Hematopoietic multipotent progenitor cell treated with erythropoietin and hydrocortisone succinate and interleukin-3 and kit ligand, for 6 days (in vitro differentiated cells): ENCODE results near the gene SNORC.

Experiments
- DNase-seq: peaks from one replicate; pipeline ENCODE4 v3.0.0-alpha.2; 2015

SNORC gene

DNA sequence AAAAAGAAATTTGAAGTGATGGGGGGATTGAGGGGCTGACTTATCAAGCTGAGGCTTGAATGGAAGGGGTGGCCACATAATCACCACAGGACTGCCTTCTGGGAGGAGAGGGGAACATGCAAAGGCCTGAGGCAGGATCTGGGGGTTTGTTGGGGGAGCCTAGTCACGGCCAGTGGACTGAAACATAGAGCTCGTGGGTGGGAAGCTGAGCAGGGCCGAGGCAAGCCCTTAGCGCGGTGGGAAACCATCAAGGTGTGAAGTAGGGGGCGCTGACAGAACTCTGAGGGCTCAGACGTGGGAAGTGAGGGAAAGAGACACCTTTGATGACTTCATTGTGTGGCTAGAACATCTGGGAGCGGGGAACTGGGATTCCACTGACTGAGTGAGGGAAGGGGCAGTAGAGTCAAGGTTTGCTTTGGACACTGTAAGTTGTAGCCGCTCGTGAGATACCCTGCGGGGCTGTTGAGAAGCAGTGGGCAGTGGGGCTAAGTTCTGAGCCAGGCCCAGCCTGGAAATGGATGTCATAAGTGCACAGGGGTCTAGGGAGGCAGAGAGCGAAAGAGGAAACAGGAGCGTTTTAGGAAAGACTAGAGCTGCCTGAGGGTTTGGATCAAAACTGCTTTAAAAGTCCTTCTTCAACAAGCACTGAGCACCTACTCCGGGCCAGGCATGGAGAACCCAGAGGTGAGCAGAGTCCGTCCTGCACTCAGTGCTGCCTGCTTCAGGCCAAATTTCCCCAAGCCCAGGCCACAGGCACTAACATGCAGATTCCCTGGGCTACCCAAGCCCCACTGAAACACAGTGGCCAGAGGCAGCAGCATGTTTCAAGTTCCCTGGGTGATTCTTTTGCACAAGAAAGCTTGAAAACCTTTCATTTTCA lies 686 bp upstream of the SNORC start:
- DNase-seq: no peak

DNA sequence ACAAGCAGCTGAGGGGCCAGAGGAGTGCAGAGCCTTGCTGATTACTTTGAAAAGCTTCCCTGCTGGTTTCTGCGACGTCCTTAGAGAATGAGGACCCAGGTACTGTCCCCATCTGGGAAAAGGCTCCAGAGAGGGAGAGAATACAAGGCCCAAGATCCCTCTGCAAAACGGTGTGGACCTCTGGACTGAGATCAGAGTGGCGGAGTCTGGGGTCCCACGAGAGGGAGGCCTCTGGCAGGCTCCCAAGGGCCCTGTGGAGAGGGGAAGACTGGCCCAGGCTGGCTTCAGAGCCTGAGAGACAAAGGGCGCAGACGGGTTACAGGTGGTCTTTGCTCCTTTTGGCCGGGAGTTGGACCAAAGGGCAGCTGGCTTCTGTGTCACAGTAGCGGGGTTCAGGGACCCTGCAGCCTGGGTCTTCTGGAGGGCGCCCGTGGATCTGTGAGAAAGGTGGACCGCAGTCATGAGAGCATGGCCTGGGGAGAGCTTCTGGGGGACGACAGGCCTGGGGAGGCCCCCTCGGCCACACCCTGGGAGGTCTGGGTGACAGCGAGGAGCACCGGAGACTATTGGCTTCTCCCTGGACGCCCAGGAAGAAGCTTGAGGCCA lies 805 bp downstream of the SNORC start:
- no peak for DNase-seq

DNA sequence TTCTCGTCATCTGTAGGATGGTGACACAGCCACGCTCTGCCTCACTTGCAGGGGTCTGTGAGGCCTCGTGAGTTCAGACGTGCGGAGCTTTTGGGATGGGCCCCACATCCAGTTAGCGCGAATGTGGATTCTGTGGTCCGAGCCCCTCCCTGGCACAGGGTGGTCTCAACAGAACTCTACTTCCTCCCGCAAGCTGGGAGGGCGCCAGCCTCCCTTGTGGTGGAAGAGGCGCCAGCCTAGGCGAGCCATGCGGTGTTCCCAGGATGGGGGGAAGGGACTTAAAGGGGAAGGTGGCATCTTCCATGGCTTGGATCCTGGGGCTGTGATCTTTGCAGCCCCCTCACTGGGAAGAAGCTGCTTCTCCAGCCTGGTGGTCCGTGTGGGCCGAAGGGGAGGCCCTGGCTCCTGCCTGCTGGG lies 1.4 kb downstream of the SNORC start:
- no peak for DNase-seq

DNA sequence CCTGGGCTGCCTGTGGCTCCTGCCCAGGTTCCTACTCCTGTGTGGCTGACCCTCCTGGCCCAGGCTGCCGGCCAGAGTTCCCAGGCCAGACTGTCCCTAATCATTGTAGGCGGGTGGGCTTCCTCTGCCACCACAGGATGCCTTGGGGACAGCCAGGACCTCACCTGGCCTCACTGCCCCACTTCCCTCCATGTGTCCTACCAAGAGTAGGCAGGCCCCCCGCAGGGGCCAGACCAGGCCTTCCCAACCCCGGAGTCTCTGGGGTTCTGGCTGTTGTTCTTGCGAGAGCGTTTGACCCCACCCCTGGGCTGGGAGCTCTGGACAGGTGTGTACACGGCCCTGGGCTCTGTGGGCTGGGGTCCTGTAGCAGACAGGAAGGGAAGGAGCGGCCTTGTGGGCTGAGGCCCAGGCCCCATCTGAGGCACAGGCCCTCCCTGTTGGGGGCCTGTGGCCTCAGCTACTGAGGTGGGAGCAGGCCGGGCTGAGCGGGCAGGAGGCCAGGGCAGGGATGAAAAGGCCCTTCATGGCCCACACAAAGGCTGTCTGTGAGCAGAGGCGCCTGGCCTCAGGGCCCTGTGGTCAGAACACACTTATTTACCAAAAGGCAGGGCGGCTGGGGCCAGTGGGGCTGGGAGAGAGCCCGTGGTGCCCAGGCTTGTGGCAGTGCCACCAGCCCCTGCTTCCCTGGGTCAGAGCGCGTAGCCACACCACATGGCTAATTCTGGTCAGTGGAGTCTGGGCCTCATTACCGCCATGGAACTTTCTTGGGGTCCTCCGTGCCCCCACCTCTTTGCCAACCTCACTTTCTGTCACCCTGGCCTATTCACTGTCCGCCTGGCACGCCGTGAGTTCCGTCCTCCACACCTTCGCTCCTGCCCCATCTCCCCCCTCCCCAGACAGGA lies 2.0 kb downstream of the SNORC start:
- no peak for DNase-seq

DNA sequence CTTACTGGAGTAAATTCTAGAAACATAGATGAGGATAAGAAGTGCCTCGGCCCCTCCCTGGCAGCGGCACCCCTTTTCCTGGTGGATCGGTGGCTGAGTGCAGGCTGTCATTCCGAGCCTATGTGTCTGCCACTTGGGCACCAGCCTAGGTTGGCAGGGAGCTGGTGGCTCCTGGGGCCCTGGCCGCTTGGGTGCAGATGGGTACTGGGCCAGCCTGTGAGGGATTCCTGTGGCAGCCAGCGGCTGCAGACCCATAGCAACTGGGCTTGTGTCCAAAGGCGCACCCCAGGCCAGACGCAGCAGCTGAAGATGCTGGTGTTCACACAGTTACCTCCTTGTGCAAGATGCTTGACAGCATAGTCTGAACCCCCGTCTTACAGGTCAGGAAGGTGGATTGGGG lies 2.8 kb downstream of the SNORC start:
- DNase-seq: no peak

DNA sequence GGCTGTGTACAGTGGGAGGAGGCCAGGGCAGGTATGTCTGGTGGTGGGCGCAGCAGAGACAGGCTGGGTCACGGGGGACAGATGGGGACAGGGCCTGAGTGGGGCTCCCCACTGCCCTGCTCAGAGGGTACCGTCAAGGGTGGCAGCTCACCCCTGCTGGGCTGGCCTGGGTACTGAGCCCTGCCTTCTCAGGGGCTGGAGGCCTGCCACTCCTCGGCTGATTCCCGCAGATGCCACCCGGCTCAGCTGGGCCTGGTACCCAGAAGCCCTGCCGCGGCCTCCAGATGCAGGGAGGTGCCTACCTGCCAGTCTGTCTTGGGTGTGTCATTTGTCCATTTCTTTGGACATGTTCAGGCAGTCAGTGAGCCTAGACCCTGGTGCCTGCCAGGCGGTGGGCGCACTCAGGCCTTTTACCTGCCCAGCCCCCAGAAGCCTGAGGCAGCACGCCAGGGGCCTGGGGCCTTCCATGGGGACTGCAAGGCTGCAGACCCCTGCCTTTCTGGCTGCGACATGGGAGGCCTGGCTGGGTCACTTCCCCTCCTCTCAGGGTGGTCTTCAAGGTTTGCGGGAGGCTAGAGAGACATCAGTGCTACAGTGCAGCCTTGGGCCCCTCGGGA lies 3.3 kb downstream of the SNORC start:
- no peak for DNase-seq

DNA sequence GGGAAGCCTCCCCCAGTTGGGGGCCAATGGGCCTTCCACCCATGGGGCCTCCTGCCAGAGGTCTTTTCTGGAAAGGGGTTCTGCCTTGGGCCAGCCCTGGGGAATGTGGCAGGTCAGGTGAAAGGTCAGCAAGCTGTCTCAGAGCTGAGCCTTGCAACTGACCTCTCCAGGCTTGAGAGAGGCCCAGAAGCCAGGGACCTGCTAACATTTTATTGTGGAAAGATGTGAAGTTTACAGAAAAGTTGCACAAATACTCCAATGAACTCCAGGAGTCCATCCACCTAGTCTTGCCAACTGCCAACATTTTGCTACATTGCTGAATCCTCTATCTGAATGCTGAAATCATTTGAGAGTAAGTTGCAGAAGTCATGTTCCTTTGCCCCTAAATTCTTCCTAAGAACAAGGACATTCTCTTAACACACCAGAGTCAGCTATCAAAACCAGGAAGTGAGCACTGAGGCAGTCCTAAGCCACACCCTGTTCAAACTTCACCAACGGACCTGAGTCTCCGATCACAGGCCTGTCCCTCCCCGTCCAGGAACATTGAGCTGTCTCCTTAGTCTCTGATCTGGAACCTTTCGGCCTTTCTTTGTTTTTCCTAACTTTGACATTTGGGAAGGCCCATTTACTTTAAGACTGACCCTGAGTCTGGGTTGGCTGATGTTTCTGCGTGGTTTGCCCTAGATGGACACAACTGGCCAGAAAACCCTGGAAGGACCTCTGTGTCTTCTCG lies 4.0 kb downstream of the SNORC start:
- DNase-seq: peak; percentile 46

DNA sequence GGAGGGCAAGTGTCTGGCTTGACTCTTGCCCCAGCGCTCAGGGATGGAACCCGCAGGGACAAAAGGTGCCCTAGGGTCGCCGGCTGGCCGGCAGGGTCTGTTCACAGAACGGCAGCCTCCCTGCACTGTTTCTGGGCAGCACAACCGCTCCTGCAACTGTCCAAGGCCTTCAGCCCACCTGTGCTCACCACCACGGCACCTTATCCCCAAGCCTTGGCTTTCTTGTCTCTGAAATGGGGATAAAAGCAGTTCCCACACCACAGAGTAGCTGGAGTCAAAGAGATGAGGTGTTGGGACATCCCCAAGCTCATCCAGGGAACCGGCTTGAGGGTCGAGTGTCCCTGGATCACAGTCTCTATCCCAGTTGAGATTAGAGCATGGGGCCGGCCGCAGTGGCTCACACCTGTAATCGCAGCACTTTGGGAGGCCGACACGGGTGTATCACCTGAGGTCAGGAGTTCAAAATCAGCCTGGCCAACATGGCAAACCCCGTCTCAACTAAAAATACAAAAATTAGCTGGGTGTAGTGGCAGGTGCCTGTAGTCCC lies 4.7 kb downstream of the SNORC start:
- no peak for DNase-seq

DNA sequence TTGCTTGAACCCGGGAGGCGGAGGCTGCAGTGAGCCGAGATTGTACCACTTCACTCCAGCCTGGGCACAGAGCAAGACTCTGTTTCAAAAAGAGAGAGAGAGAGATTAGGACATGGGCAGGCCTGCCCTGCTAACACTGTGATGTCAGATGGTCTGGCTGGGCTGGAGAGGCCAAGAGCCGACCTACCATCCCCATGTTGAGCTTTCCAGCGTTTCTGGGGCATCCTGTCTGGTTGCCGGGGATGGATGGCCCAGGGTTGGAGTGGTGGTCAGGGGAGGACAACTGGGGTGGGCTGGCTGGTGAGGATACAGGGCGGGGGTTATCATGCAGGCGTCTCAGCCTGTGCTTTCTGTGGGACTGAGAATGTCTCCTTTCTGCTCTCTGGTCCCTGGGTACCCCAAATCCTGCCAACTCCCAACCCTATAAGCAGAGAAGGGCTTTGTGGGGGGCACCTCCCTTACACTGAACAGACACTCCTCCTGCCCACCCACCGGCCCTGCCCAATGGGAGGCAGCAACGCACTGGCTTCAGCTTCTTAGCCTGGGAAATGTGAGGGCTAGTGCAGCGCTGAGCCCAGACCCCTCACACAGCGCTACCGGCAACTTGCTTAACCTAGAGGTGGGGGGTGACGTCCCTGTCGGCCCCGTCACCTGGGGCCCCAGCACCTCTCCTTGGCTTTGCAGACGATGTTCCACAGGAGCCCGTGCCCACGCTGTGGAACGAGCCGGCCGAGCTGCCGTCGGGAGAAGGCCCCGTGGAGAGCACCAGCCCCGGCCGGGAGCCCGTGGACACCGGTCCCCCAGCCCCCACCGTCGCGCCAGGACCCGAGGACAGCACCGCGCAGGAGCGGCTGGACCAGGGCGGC lies 5.4 kb downstream of the SNORC start:
- peak; percentile 40 for DNase-seq

DNA sequence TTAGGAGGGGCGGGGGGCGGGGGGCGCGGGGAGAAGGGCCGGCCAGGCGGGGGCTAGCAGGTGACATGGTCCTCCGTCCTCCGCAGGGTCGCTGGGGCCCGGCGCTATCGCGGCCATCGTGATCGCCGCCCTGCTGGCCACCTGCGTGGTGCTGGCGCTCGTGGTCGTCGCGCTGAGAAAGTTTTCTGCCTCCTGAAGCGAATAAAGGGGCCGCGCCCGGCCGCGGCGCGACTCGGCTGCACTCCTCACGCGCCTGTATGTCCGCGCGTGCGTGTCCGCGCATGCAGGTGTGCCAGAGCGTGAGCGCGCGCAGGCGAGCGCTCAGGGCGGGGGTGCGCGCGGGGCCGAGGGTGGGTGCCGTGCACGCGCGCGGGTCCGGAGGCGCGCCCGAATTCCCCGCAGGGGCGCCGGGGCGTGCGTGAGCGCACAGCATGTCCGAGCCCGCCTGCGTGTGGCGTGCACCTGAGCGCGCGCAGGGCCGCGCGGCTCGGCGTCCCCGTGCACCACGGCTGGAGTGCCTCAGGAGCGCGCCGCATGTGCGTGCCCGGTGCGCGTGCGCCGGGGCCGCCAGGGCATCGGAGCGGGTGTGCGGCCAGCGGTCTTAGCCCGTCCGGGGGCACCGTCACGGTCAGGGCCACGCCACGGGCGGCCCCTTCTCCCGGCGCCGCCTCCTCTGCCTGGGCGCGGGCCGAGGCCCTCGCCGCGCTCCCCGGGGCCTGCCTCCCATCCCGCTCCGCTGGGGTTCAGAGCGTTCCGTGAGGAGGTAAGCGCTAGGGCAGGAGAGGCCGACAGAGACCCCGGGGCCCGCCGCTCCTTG lies 6.3 kb downstream of the SNORC start:
- peak; percentile 32 for DNase-seq

DNA sequence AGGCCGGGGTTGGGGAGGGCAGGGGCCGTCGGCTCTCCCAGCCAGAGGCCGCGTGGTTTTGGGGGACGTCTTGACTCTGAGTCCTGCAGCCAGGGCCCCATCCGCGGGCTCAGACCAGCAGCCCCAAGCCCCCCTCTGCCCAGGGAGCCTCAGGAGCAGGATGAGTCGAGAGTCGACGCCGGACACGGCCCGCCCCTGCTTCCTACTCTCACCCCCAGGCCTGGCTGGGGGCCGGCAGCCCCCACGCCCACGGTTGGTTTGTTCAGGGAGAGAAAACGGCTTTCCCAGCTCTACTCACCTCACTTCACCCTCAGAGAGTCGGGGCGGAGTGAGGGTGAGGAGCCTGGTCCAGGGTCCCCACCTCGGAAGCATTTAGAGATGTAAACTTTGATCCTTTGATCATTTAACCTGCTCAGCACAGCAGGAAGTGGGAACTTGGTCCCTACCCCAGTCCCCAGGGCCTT lies 6.9 kb downstream of the SNORC start:
- DNase-seq: no peak

DNA sequence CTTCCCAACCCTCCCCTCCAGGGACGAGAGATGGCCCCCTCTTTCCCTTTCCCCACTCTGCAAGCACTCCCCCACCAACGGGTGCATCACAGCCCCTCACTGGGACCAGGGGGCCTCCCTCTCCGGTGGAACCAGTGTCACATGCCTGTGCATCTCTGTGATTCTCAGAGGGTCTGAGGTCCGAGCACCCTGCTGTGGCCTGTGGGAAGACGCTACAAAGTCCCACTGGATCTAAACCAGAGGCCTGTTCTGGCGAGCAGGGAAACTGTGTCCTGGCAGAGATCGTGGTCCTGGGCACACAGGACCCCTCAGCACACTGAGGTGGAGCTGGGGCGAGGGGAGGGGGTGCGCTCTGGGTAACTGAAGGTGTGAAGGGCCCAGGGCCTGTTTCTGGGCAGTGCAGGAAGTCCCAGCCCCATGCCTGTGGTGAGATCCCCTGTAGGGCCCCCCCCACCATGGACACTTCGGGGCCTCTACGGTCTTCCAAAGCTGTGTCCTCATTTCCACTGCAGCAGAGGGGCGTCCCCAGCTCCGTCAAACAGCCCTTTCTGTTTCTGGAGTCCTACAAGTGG lies 8.0 kb downstream of the SNORC start:
- DNase-seq: no peak

DNA sequence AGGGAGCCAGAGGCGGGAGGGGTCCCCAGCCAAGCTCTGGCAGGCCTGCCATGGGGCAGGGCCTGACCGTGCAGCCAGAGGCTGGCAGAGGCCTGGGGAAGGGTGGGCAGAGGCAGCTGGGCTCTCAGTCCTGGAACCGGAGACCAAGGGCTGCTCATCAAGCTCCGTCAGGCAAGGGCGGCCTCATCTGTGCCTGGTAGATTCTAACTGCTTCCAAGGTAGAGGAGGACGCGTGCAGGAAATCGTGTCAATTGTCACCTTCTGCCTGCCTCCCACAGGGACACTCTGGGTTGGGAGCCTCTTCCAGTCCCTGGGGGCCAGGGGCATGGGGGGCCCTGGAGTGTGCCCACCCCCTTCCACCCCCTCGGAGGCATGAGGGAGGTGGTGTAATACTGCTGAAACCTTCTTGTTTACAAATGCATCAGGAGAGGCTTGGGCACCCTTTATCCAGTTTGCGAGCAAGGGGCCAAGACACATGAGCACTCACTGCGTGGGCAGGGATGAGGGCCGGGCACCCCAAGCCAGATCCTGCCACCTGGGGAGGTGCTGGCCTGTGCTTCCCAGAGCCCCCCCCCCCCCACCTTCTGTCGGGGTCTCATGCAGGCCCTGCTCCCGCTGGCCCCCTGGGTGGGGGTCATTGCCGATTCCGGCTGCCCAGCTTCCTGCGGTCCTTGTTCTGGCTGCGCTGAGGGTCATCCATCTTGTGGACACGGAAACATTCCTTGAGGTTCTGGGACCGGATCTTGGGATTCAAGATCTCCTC lies 9.0 kb downstream of the SNORC start:
- no peak for DNase-seq

DNA sequence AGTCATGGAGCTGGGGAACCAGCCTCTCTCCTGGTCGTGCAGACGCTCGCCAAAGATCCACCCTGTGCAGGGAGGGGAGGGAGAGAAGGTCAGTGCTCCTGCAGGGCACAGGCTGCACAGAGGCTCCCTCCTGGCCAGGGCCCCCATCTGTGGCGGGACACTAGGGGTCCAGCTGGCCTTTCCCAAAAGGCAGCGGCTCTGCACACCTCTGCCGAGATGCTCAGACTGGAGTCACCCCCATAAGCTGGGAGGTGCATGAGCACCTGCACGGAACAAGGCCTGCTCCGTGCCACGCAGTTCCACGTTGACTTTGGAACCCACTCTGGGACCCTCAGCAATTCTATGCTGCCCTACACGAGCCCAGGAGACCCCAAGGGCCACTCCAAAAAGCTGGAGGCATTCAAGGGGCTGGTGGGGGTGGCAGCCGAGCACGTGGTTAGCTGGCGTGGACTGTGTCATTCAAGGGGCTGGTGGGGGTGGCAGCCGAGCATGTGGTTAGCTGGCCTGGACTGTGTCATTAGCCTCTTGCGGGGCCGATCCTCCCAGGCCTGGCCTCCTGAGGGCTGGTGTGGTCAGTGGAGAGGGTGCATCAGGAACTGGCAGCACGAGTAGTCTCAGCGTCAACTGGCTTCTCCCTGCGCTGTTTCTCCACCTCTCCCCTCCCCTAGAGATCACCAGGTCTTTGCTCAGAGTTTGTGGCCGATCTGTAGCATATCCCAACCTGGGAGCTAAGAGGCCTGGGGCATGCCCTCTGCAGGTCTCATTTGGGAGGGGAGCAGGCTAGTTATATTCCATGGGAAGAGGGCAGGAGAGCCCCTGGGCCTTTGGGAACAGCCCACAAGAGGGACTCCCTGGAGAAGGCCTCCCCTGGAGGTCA lies 9.8 kb downstream of the SNORC start:
- no peak for DNase-seq

DNA sequence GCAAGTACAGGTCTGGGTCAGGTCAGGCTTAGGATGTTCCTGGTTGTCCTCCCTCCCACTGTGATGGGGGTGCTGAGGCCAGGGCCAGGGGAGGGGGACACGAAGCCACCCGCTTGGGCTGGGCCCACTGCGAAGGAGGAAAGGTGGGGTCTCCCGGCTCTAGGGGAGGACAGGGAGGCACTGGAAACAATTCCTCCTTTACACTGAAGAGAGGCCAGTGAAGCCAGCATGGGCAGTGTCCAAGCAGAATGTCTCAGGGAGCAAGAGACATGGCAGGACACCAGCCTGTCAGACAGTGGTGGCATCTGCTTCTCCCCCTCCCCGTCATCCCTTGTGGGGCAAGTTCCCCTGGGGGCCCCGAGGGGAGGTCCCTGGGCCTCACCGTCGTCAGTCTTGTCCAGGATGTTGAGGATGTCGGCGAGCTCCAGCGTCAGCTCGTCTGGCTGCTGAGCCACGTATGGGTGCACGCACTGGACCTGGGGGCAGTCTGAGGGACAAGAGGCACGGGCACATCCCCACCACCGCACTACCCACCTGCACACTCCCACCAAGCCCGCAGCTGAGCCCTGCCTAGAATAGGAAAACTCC lies 10.8 kb downstream of the SNORC start:
- DNase-seq: no peak

DNA sequence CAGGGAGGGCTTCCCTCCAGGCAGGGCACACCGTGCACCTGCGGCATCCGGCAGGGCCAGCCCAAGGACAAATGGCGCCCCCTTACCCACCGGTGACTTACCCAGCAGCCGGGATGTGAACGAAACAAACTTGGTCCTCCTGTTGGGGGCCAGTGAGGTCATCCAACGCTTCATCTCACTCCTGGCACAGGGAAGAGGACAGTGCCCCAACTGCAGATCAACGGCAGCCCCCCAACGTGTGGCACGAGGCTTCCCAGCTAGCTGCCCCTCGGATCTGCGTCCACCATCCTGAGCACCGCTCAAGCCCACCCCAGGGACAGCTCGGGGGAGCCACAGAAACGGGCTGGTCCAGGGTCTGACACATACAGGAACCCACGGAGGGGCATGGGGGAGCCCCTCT lies 12.0 kb downstream of the SNORC start:
- DNase-seq: no peak

DNA sequence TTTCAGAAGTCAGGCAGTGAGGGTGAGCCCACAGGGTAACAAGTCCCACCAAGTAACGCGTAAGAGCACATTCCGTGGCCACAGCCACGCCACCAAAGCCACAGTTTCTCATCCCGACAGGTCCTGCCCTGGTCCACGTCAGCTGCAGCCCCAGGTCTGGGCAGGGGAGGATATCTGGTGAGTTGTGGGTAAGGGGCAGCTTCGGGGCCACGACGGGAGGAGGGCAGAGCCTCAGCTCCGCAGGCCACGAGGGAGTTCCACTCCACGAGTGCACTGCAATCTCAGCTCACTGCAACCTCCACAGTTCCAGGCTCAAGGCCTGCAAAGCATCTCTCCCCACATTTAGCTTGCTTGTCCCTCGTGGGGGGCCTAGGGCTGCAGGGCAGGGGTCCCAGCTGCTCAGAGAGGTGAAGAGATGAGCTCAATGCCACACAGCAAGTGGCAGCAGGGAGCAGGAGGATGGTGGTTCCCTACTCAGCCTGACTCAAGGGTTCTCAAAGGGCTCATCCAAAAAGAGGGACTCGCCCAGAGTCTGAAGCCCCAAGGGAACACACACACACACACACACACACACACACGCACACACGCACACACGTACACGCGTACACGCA lies 12.5 kb downstream of the SNORC start:
- no peak for DNase-seq
